ENCODE data around the gene GPR31. TPM values are rescaled to one million over a fixed set of nuclear protein-coding genes. Genes with fewer than 3 reads are reported as not detected.

The GPR31 gene
- total RNA-seq, 1 donor from 2014 or later = not detected

DNA sequence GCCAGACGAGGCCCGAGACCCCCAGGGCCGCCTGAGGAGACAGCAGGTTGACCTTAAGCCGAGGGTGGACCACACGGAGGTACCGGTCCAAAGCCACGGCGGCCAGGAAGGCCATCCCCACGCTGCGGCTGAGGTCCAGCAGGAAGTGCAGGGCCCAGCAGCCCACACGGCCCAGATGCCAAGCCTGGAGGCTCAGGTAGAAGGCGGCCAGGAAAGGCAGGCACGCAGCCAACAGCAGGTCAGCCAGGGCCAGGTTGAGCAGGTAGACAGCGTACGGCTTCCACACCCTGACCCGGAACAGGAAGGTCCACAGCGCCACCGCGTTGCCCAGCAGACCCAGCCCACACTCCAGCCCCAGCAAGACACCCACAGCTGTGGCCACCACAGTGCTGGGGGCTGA is 366 bp downstream of the GPR31 start:
- Mint-ChIP-seq H3K9me3 (no peaks in the 10 kb centered on the region), H3K36me3 (no peaks in the 10 kb centered on the region), H3K27me3 (peaks cover 59% of the 10 kb centered on the region), H3K4me1 (ENCODE audit: unreplicated experiment) (peaks cover 7% of the 10 kb centered on the region), H3K27ac (no peak overlapping the region), H3K4me3 (no peak overlapping the region)
- no peak for TF ChIP-seq CTCF (conservative IDR thresholded peaks at IDR 0.05)
- no peak for DNase-seq (ENCODE audit: extremely low spot score, unreplicated experiment)

DNA sequence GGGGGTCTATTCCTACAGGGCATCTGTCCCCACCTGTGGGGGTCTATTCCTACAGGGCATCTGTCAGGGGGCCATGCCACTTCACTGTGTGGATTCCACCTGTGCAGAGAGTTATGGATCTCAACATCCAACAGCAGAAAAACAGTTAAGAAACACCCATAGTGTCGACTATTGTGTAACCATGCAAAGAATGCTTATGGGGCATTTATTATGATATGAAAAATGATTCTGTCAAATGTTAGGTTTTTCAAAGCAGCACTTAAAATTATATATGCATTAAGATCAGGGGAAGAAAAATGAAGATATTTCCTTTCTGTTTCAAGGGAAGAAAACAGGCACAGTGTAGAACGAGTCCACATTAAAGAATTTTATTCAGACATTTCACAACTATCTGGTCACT is 2.9 kb downstream of the GPR31 start:
- Mint-ChIP-seq H3K4me3 (no peak overlapping the region), H3K36me3 (no peaks in the 10 kb centered on the region), H3K4me1 (ENCODE audit: unreplicated experiment) (peaks cover 7% of the 10 kb centered on the region), H3K27me3 (peaks cover 54% of the 10 kb centered on the region), H3K27ac (no peak overlapping the region), H3K9me3 (no peaks in the 10 kb centered on the region)
- TF ChIP-seq CTCF (conservative IDR thresholded peaks at IDR 0.05) = no peak
- no peak for DNase-seq (ENCODE audit: extremely low spot score, unreplicated experiment)

DNA sequence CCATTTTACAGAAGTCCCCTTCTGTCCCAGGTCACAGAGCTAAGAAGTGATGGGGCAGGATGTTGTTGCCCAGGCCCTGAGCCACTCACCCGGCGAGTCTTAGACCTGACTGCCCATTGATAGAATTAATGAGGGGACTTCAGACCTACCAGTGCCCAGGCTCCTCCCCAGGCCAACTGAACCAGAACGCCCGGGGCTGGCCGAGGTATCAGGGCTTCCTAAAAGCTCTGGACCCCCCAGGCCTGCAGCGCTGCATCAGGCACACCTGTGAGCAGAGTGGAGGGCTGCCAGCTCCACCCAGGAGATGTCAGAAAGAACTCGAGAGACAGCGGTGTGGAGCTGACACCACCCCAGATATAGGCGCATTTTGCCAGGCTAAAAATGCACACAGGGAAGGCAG is 3.5 kb downstream of the GPR31 start:
- H3K4me1 Mint-ChIP-seq (ENCODE audit: unreplicated experiment) = peaks cover 7% of the 10 kb centered on the region
- H3K36me3 Mint-ChIP-seq = no peaks in the 10 kb centered on the region
- H3K9me3 Mint-ChIP-seq = no peaks in the 10 kb centered on the region
- DNase-seq (ENCODE audit: extremely low spot score, unreplicated experiment) = no peak
- TF ChIP-seq CTCF (conservative IDR thresholded peaks at IDR 0.05) = no peak
- no peak overlapping the region for H3K27ac Mint-ChIP-seq
- no peak overlapping the region for H3K4me3 Mint-ChIP-seq
- peaks cover 57% of the 10 kb centered on the region for H3K27me3 Mint-ChIP-seq

GRCh38 chr6:167153521-167153959 is 4.2 kb downstream of the GPR31 start:
- Mint-ChIP-seq H3K4me3 (no peak overlapping the region), H3K4me1 (ENCODE audit: unreplicated experiment) (peaks cover 7% of the 10 kb centered on the region), H3K36me3 (no peaks in the 10 kb centered on the region), H3K9me3 (no peaks in the 10 kb centered on the region), H3K27me3 (peaks cover 57% of the 10 kb centered on the region), H3K27ac (no peak overlapping the region)
- no peak for TF ChIP-seq CTCF (conservative IDR thresholded peaks at IDR 0.05)
- no peak for DNase-seq (ENCODE audit: extremely low spot score, unreplicated experiment)

DNA sequence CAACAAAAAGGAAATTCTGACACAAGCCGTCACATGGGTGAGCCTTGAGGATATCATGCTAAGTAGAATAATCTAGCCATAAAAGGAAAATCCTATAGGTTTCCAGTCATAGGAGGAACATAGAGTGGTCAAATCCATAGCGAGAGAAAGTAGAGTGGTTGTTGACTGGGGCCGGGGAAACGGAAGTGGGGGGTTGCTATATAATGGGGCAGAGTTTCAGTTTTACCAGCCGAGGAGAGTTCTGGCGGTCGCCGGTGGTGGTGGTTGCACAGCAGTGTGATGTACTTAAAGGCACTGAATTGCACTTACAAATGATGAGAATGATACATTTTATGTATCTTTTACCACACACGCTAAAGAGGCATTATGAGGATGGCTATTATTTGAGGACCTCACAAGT is 4.9 kb downstream of the GPR31 start:
- Mint-ChIP-seq H3K4me3 (no peak overlapping the region), H3K9me3 (no peaks in the 10 kb centered on the region), H3K27me3 (peaks cover 56% of the 10 kb centered on the region), H3K36me3 (no peaks in the 10 kb centered on the region), H3K4me1 (ENCODE audit: unreplicated experiment) (peaks cover 7% of the 10 kb centered on the region), H3K27ac (no peak overlapping the region)
- DNase-seq (ENCODE audit: extremely low spot score, unreplicated experiment) = no peak
- TF ChIP-seq CTCF (conservative IDR thresholded peaks at IDR 0.05) = no peak

- no peak overlapping the region for H3K27ac Mint-ChIP-seq
- H3K4me3 Mint-ChIP-seq = no peak overlapping the region
- no peak for TF ChIP-seq CTCF (conservative IDR thresholded peaks at IDR 0.05)
- peaks cover 11% of the 10 kb centered on the region for H3K4me1 Mint-ChIP-seq (ENCODE audit: unreplicated experiment)
- no peaks in the 10 kb centered on the region for H3K36me3 Mint-ChIP-seq
- DNase-seq (ENCODE audit: extremely low spot score, unreplicated experiment) = no peak
- no peaks in the 10 kb centered on the region for H3K9me3 Mint-ChIP-seq
- peaks cover 63% of the 10 kb centered on the region for H3K27me3 Mint-ChIP-seq
These were observed 6.1 kb downstream of the GPR31 start for GRCh38 chr6:167151648-167152047.

Measured in type B pancreatic cell (in vitro differentiated cells).